Urothelium cell line (cell line): Measurements from ENCODE around the gene CTRB2.
"Not testable (repeated sequence)": the region's sequence is repeated elsewhere in the genome, so short reads cannot be mapped to it uniquely, and the experiment has no call there.

ENCODE experiments used
- DNase-seq: peaks from one replicate; pipeline ENCODE4 v3.0.0; 2011; ENCODE audit warnings: low spot score, mixed read lengths
- FAIRE-seq: peaks from 2 replicates; lab custom pipeline; 2011; peaks lifted over from hg19 to GRCh38; lab: Jason Lieb, UNC

CTRB2 gene

DNA sequence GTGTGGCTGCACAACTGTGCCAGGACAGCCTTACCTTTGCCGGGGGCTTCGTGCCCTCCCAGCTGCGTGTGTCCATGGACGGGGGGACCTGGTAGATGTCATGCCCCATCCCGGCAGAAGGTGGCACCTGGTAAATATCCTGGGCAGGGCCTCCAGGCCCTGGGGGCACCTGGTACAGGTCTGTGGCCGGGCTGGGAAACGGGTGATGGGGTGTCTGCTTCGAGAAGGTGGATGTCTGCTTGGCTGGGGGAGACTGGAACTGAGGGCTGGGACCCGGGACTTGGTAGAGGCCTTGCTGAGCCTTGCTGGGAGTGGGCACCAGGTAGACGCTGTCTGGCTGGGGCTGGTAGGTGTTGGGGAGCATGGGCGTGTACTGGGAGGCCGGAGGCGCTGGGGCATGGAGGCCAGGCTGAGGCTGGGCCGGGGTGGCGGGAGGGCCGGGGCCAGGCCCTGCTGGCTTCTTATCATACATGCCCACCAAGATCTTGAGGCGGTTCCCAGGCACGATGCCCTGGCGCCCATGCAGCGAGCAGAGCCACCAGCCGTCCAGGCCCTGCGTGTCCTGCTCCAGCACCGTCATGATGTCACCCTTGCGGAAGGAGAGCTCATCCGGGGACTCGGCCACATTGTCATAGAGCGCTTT is 35.6 kb upstream of the CTRB2 start:
- not testable (repeated sequence) for FAIRE-seq

DNA sequence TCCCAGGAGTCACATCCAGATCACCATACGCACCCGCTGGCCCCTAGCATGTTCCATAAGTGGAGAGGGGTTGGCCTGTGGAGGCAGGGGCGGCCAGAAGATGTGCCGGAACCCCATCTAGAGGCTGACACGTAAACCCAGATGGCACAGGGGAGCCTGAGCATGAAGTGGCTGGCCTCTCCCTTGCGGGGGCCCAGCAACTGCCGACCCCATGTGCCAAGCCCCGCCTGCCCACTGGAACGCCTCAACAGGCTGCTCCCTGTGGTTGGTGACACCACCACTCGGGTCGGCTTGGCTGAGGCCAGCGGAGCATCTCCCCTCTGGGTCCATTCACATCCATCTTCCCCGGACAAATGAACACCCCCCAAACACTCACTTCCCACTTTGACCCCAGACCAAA is 35.0 kb upstream of the CTRB2 start:
- FAIRE-seq (no peak), DNase-seq (no peak)

More for the DNA sequence above, 35.6 kb upstream of the CTRB2 start:
- not testable (repeated sequence) for DNase-seq

DNA sequence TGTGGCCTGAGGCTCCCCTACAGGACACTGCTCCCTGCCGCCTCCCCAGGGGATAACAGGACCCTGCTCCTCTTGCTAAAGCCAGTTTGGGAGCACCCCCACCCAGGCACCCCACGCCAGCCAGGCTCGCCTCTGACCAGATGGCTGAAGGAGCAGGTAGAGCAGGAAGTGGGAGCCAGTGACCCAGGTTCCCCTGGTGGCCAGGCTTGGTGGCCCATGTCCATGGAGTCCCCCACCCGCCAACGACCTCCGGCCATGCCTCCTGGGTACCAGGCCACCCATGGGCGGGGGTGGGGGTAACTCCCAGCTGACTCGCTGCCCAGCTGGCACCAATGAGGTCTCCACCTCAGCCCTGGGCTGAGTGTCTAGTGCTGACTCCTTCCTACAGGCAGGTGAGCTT is 34.5 kb upstream of the CTRB2 start:
- FAIRE-seq (no peak), DNase-seq (no peak)

DNA sequence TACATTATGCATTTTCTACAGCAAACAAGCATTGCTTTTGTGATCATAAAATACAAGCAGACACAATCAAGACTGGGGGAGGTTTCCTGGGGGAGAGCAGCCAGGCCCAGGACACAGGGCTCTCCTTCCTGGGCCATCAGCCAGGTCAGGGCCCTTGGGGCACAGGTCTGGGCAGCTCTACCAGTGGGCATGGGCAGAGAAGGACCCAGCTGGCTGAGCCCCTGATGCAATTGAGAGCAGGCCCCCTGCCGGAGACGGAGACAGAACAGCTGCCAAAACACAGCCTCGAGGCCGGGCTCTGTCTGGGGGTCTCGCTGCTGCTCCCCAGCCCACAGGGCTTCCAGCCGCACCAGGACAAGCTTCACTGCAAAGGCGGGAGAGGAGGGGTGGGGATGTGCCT is 33.7 kb upstream of the CTRB2 start:
- not testable (repeated sequence) for FAIRE-seq

DNA sequence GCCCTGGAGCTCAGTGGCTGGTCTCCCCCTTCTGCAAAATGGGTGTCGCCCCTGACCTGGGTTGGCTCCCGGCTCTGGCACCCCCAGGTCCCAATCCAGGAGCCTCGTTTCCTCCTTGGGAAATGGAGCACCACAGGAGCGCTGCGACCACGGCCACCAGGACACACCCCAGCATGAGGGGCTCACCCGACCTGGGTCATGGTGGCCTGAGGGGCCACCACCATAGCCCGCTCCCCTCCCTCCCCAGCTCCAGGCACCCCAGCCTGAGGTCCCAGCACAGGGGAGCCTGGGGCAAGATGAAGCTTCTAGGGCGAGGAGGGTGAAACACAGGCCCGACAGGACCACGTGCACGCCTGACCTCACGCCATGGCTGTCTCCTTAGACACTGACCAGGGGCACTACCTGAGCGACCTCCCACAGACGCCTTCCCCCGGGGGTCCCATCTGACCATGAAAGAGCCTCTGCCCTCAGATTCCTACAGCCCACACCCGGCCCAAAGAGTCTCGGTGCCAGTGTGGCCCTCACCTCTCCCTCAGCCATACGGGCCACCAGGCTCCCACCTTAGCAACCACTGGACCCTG is 32.7 kb upstream of the CTRB2 start:
- FAIRE-seq (no peak), DNase-seq (no peak)

More for the DNA sequence above, 33.7 kb upstream of the CTRB2 start:
- not testable (repeated sequence) for DNase-seq

DNA sequence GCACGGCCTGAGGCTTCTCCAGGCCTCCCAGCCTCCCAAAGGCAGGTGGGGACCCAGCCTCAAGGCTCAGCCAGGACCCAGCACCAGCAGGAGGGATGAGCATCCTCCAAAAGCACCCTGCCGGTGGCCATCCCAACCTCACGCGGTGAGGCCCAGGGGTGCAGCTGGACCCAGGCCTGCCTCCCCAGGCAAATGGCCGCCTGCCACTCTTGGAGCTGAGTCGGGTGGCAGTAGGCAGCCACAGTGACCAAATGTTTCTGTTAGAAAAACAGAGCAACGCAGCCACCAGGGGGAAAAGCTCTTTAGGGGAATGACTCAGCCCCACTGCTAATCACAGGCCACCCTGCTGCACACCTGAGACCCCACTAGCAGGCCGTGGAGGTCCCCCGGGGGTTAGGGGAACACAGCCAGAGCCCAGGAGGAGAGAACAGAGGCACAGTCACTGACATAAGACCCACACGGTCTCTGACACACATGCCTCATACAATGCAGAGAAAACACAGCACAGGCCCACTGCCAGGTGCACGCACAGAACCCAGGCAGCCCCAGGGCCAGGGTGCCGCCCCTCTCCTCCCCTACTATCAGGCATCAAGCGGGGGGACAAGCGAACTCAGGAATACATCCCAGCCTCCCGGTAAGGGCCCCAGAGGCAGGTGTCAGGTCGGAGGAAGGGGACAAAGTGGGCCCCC is 32.0 kb upstream of the CTRB2 start:
- peak; percentile 40 for DNase-seq

DNA sequence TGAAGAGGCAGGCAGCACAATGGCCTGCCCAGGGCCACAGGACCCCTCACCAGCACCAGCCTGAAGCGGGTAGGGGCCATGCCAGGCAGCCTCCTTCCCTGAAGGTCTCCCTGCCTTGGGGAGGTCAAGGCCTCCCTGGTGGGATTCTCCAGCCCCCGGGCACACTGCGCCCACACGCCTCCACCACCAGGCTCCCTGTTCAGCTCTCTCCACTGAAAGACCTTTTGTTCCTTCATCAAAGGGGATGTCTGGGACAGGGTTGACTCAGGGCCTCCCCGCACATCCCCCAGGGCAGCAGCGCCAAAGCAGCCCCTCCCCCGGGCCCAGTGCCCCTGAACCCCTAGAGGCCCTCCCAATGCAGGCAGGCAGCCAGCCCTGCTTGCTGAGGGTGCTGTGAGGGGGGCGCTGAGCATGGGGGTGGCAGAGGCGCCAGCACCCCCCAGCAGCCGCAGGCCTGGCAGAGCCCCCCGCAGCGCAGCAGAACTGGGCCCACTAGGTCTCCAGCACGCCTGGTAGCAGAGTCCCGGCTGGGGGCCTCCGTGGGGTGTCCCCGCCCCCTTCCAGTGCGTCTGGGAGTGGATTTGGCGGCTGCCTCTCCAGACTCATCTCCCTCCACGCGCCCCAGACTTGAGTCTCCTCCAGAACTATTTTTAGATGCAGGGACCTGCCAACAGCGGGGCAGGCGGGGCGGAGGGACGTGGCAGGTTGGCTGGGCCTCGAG is 31.3 kb upstream of the CTRB2 start:
- DNase-seq (peak; percentile 74), FAIRE-seq (no peak)

More for the DNA sequence above, 32.0 kb upstream of the CTRB2 start:
- FAIRE-seq, result no peak

DNA sequence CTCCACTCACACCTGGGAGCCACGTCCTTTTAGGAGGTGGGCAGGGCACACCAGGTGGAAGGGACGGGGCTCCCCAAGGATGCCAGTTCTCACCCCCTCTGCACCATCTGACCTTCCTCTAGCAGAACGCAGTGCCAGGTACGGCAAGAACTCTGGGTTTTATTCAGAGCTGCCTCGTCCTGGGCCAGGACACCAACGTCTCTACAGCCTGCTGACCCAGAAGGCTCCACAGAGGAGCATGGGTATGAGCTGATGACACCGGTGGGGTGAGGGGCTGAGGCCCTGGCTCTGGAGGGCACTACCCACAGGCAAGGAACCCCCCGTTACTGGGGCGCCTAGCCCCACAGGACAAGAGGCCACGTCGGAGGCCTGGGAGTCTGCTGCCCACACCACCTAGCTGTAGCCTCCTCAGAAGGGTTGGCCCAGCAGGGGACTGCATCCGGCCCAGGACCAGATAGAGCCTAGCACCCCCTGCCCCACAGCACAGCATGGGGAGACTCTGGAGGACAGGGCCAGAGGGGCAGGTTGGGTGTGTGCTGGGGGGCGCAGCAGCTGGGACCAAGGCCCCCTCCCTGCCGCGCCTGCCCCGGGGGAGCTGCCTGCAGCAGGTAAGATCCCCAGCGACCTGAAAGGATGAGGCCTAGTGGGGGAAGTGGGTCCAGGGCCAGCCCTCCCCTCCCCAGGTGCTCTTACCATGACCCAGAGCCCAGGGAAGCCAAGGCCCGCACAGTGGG is 30.6 kb upstream of the CTRB2 start:
- FAIRE-seq, result no peak
- no peak for DNase-seq

DNA sequence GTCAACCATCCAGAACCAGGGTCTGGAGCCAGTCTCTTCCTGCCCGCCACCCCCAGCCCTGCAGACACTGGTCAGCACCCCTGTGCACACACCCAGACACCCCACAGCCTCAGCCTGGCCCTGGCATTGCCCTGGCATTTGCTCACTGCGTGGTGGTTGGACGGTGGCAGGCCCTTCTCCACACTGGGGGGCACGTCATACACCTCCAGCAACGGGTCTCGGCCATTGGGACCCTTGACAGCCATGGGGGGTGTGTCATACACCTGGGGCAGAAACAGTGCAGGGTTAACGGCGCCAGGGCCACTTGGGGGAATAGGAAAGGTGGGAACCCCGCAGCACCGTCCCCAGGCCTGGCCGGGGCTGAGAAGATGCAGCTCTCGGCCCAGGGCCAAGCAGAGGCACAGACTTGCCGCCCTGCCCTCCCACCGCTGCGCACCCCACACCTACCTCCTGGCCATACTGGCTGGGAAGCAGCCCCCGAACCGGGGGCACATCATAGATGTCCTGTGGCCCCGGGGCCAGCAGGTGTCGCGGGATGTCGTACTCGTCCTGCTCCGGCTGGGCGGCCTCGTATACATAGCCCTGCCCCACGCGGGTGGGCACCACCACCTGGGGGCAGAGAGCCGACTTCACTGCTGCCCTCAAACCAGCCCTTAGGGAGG is 29.9 kb upstream of the CTRB2 start:
- no peak for FAIRE-seq
- no peak for DNase-seq

DNA sequence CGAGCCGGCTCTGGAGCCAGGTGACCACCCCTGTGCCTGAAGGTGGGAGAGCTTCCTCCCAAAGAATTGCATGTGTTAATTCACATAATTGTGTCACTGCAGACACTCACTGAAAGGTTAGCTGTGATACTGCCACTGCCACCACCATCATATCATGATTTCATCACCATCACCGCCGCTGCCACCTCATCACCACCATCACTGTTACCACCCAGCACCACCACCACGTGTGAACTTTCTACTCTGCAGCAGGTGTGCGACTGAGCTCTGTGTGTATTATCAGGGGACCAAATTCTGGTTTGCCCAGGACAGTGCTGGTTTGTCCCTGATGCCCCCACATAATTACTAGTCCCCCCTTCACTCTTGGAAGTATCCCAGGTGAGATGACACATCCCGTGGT is 29.3 kb upstream of the CTRB2 start:
- DNase-seq (no peak), FAIRE-seq (no peak)

DNA sequence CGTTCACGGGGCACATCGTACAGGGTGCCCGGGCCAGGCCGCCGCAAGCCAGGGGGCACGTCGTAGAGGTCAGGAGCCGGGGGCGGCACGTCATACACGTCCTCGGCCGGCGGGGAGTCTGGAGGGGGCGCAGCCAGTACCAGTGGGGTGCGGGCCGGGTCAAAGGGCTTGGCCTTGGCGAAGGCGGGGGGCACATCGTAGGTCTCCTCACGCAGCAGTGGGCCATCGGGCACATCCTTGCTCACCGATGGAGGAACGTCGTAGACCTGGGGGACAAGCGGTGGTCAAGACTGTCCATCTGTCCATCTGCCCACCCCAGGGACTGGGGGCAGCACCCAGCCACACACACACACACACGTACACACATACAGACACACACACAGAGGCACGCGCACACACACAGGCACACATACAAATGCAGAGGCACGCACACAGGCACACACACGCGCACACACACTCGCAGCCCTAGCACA is 28.8 kb upstream of the CTRB2 start:
- FAIRE-seq (peak; percentile 52), DNase-seq (no peak)

DNA sequence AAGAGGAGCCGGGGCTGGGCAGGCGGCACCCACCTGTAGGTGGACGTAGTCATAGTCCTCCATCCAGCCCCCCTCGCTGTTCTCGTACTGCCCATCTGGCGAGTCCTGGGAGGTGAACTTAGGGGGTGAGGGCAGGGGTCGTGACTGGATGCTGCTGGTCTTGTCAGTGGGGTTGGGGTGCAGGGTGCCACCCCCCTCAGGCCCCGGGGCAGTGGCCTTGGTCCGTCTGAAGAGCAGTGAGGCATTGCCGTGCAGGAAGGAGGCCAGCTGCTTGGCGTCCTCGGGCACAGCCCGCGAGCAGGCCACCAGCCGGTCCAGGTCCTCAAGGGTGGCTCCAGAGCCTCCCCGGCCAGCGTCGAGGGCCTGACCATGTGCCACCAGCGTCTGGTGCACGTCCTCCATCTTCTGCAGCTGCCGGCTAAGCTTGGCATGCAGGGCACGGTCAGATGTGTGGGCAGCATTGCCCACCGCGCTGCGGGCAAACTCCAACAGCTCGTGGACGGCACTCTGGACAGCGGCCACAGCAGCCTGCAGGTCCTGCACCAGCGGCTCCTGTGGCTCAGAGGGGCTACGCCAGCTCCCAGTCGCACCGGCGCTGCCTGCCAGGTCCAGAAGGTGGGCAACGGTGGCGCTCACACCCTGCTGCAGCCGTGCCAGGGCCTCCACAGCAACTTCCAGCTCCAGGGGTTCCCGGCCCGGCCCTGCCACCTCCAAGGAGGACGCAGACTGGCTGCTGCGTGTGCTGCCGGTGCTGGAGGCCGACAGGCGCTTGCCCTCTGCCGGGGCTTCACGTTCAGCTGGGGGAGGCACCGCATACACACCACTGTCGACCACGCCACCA is 28.1 kb upstream of the CTRB2 start:
- FAIRE-seq, result no peak
- no peak for DNase-seq

DNA sequence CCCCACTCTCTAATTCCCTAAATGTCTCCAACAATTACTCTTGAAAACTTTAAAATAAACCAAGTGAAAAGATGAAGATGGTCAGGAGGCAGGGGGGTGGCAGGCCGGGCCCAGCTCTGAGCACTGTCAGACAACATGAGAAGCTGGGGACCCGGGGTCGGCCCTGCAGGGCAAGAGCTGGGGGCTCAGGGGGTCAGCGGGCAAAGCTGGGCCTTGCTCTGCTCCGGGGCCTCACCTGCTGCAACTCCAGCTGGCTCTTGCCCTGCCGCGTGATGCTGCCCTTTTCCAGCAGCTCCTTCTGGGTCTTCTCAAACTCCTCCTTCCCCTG is 26.6 kb upstream of the CTRB2 start:
- FAIRE-seq, result no peak
- no peak for DNase-seq

DNA sequence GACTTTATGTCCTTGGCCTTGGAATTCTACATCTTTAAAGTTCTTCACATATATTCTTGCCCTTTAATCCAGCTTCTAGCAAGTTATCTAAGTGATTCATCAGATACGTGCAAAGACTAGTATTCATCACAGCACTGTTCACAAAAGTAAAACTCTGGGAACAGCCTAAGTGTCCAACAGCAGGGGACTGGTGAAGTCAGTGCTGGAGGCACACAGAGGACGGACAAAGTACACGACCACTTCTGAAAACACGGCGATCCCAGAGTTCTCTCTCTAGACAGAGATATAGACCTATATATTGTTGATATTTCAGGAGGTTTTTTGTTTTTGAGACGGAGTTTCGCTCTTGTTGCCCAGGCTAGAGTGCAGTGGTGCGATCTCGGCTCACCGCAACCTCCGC is 24.6 kb upstream of the CTRB2 start:
- FAIRE-seq, result no peak

DNA sequence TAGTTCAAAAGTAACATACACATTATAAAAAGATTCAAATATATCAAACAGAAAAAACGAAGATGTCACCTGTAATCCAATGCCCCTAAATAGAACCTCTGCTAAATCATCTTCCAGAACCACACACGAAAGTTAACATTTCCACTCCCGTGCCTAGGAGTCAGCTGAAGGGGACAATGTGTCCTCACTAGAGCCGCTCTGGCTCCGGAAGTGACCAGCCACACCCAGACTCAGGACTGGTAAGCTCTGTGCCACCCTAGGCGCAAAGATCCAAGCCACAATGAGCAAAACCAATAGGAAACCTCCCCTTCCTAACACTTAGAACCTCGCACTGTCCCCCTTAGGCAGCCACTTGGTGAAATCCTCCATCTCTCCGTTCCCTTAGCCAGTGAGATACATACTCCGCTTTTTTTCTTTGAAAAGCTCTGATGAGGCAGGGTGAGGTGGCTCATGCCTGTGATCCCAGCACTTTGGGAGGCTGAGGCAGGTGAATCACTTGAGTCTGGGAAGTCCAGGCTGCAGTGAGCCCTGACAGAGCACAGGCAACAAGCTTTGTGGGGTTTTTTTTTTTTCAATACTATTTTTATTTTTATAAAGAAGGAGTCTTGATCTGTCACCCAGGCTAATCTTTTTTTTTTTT is 23.6 kb upstream of the CTRB2 start:
- DNase-seq (no peak), FAIRE-seq (no peak)

More for the DNA sequence above, 24.6 kb upstream of the CTRB2 start:
- no peak for DNase-seq

DNA sequence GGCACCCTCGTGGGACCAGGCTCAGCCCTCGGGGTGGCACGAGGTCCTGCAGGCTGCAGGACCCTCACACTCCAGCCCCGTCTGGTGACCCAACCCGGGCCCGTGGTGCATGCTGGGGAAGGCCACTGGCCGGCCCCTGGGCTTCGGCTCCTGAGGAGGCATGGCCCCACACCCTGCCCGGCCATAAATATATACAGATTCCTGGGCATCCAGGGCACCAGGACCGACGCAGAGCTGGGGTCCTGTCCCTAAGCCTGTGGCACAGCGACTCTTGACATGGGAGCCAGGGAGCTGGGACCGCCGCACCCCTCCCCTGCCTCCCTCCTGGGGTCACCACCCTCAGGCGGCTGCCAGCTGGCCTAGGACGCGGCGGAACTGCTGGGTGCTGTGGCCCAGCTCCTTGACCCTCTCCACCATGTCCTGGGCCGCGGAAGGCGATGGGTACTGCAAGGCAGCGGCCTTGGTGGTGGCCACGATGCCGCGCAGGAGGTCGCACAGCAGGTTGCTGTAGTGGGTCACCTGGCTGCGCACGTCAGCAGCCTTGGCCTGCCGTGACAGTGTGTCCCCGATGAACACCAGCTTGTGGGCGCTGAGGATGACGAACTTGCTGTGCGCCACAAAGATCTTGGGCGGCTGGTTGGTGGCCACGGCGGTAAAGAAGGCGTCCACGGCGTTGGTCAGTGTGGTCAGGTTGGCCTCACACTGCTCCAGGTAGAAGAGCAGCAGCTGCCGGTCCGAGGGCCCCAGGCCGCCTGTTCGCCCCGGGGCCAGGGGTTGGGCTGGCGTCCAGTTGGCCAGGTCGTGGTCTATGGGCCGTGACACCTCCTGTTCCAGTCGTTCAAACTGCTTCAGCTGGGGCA is 22.4 kb upstream of the CTRB2 start:
- no peak for DNase-seq
- no peak for FAIRE-seq

DNA sequence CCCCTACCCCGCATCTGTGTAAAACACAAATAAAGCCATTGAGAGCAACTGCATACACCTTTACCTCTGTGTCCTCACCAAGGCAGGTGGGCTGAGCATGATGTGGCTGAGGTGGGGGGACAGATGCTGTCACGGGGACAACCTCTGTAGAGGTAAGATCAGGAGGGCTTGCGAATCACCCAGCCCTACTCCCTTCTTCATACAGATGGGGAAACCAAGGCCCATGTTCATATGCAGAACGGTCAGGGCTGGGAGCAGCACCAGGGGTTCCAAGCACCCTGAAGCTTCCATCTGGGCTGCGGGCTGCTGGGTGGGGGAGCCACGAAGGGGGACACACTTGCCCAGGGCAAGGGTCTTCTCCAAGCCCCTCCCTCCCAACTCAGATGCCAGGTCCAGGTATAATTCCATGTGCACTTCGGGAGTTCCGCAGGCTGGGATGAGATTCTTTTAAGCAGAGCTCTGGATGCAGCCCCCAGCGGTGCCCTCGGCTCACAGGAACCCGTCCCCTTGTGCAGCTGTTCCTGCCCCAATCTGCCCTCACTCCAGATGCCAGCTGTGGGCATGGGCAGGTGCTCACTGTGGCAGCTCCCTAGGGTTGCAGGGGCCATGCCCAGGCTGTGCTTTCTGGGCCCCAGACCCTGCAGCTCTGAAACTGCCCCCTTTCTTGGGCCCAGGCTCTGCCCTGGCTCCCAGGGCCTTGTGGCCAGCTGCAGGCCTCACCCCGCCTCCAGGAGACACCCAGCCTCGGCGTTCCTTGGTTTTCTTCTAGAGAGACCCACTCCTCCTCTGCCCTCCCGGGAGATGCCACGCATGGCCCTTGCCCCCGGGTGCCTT is 21.4 kb upstream of the CTRB2 start:
- DNase-seq (no peak), FAIRE-seq (no peak)
